ENCODE data around the gene PTPN9. TPM values are rescaled to one million over a fixed set of nuclear protein-coding genes. Genes with fewer than 3 reads are reported as not detected.
"Not testable (repeated sequence)": the region's sequence is repeated elsewhere in the genome, so short reads cannot be mapped to it uniquely, and the experiment has no call there.

PTPN9 gene
- 14.2 TPM in 2 replicates for polyA plus RNA-seq (2014; cell fraction: cytosol; rRNA removed)
- 6.8 and 7.6 TPM in 2 replicates for polyA plus RNA-seq (2014; cell fraction: nucleus; rRNA removed)

- DNase-seq (ENCODE audit: low spot score) = peak; percentile 82
Observed at GRCh38 chr15:75578948-75579920, at the start of gene PTPN9. TSS of gene PTPN9 (minus strand) at chr15:75579315. CDS start at chr15:75578776, 539 bp downstream.

GRCh38 chr15:75625542-75626347, 46.6 kb upstream of the PTPN9 start, which contains the start of gene SNUPN:
TSS of gene SNUPN (minus strand) at chr15:75625725. CDS start at chr15:75621051, 4,674 bp downstream.
- DNase-seq (ENCODE audit: low spot score) = peak; percentile 96

GRCh38 chr15:75622505-75622904, 43.4 kb upstream of the PTPN9 start:
- no peak for DNase-seq (ENCODE audit: low spot score)

GRCh38 chr15:75620841-75621391, 41.8 kb upstream of the PTPN9 start:
- no peak for DNase-seq (ENCODE audit: low spot score)

GRCh38 chr15:75620058-75620820, 41.1 kb upstream of the PTPN9 start:
- DNase-seq (ENCODE audit: low spot score) = no peak

- DNase-seq (ENCODE audit: low spot score) = no peak
Observed at GRCh38 chr15:75616766-75617165, 37.7 kb upstream of the PTPN9 start.

GRCh38 chr15:75606711-75607699, 27.9 kb upstream of the PTPN9 start:
- no peak for DNase-seq (ENCODE audit: low spot score)

- no peak for DNase-seq (ENCODE audit: low spot score)
Observed at GRCh38 chr15:75606026-75606425, 26.9 kb upstream of the PTPN9 start.

GRCh38 chr15:75599401-75599800, 20.3 kb upstream of the PTPN9 start:
- no peak for DNase-seq (ENCODE audit: low spot score)

- no peak for DNase-seq (ENCODE audit: low spot score)
Observed at GRCh38 chr15:75598361-75598760, 19.2 kb upstream of the PTPN9 start.

- DNase-seq (ENCODE audit: low spot score) = no peak
Observed at GRCh38 chr15:75597667-75598341, 18.7 kb upstream of the PTPN9 start.

GRCh38 chr15:75596703-75597345, 17.7 kb upstream of the PTPN9 start:
- no peak for DNase-seq (ENCODE audit: low spot score)

GRCh38 chr15:75594276-75594675, 15.2 kb upstream of the PTPN9 start:
- no peak for DNase-seq (ENCODE audit: low spot score)

GRCh38 chr15:75591655-75592364, 12.7 kb upstream of the PTPN9 start:
- no peak for DNase-seq (ENCODE audit: low spot score)

- no peak for DNase-seq (ENCODE audit: low spot score)
Observed at GRCh38 chr15:75590239-75590638, 11.1 kb upstream of the PTPN9 start.

GRCh38 chr15:75589071-75589470, 10.0 kb upstream of the PTPN9 start:
- DNase-seq (ENCODE audit: low spot score) = no peak

- DNase-seq (ENCODE audit: low spot score) = not testable (repeated sequence)
Observed at GRCh38 chr15:75586422-75586821, 7.3 kb upstream of the PTPN9 start.

- no peak for DNase-seq (ENCODE audit: low spot score)
Observed at GRCh38 chr15:75584121-75584520, 5.0 kb upstream of the PTPN9 start.

Data from SK-N-DZ (cell line).